Kidney (tissue), 22 donors: Measurements from ENCODE around the gene PSG1. TPM values are rescaled to one million over a fixed set of nuclear protein-coding genes. Genes with fewer than 3 reads are reported as not detected.
"Not testable (repeated sequence)": the region's sequence is repeated elsewhere in the genome, so short reads cannot be mapped to it uniquely, and the experiment has no call there.

Source experiments
- DNase-seq, 5 donors: peaks; one replicate each; pipeline ENCODE4 v3.0.0-alpha.2; 2013 to 2020
- FAIRE-seq: peaks from 2 replicates; lab custom pipeline; 2012; peaks lifted over from hg19 to GRCh38; lab: Jason Lieb, UNC
- H3K27ac ChIP-seq, 2 donors: one replicate each; pipeline ENCODE4 v1.7.0; 2013; ENCODE audit warnings: low read depth in 2 of 2, low read length in 2 of 2, inconsistent platforms in 1 of 2
- H3K27me3 ChIP-seq: one replicate; pipeline ENCODE4 v1.7.1; 2013; ENCODE audit warnings: low read length, inconsistent platforms; ENCODE audit not compliant: control insufficient read depth, insufficient read depth
- H3K36me3 ChIP-seq, 3 donors: one replicate each; pipeline versions ENCODE4 v1.7.0 to v1.7.1; 2013; ENCODE audit warnings: low read length in 3 of 3, control low read depth in 1 of 3, inconsistent platforms in 1 of 3; ENCODE audit not compliant: insufficient read depth in 3 of 3, control insufficient read depth in 2 of 3
- H3K4me1 ChIP-seq, 3 donors: one replicate each; pipeline versions ENCODE4 v1.7.0 to v1.7.1; 2013; ENCODE audit warnings: low read length in 3 of 3, inconsistent platforms in 1 of 3, low read depth in 1 of 3; ENCODE audit not compliant: control insufficient read depth in 2 of 3, insufficient read depth in 2 of 3
- H3K4me3 ChIP-seq, 3 donors: one replicate each; pipeline versions ENCODE4 v1.7.0 to v1.8.1; 2013; ENCODE audit warnings: low read length in 3 of 3, control low read depth in 1 of 3, inconsistent platforms in 1 of 3
- H3K9ac ChIP-seq, 3 donors: one replicate each; pipeline versions ENCODE4 v1.7.0 to v1.7.1; 2013; ENCODE audit warnings: low read length in 3 of 3, control low read depth in 1 of 3, inconsistent platforms in 1 of 3
- H3K9me3 ChIP-seq, 3 donors: one replicate each; pipeline versions ENCODE4 v1.7.0 to v1.7.1; 2013; ENCODE audit warnings: low read length in 3 of 3, control low read depth in 1 of 3, inconsistent platforms in 1 of 3; ENCODE audit not compliant: control insufficient read depth in 2 of 3, insufficient read depth in 1 of 3
- CTCF ChIP-seq: IDR thresholded peaks from 3 replicates; pipeline ENCODE4 v1.5.1; 2012; ENCODE audit warnings: mild to moderate bottlenecking, moderate library complexity, borderline replicate concordance; ENCODE audit not compliant: insufficient read depth; ENCODE audit errors: extremely low read depth
- intact Hi-C: fragments of 100-400 bp; cut with DNase I; formaldehyde crosslinking; loops from one replicate; pipeline ENCODE4 v1.11.1; 2022
- long read RNA-seq, 10 donors: library from polyadenylated mRNA in 1 of 10; unstranded in 1 of 10; transcript quantifications; one replicate each; pipeline ENCODE4 v2.0.0 and lab custom pipeline, GENCODE V29; 2021 to 2026
- polyA plus RNA-seq: library from polyadenylated mRNA; stranded (reverse); fragments of 350-450 nt; fragmentation: Illumina TruSeq; extraction: RNeasy Lipid Tissue Mini Kit (QIAGEN cat#74804); gene quantifications from one replicate; pipeline ENCODE4 v1.2.3, GENCODE V29; 2014; ENCODE audit warnings: low read depth, low replicate concordance; ENCODE audit not compliant: insufficient read depth
- total RNA-seq: library from RNA; stranded (reverse); fragmentation: NEBNext Ultra II Directional; extraction: Animal tissue kit (Norgen Biotek cat#: 25700); gene quantifications from one replicate; pipeline ENCODE4 v1.2.1, GENCODE V29; 2021
- donor health status: control.
- donor health status: control.
- donor health status: control.
- donor health status: control.
- donor health status: control.
- donor health status: DM: yes; HTN: yes; CAD: no.
- donor health status: Normal renal cell carcinoma (clear cell type).

The PSG1 gene
- total RNA-seq (not detected), polyA plus RNA-seq (not detected)
- long read RNA-seq, donor 1, result 0 reads
- long read RNA-seq, donor 2, result 0 reads
- long read RNA-seq, donor 3, result 0 reads
- long read RNA-seq, donor 4, result 0 reads
- long read RNA-seq, donor 5, result 0 reads
- long read RNA-seq, donor 6, result 0 reads
- long read RNA-seq, donor 7, result 0 reads
- long read RNA-seq, donor 8, result 0 reads
- long read RNA-seq, donor 9, result 0 reads
- long read RNA-seq, donor 10, partial matches to known transcripts, result 0 of 5 reads
- long read RNA-seq, donor 10, other reads (novel, unspliced or antisense), result 0 of 5 reads

GRCh38 chr19:42879613-42880012 is at the start of gene PSG1:
PSG1 (minus strand) TSS chr19:42879713; CDS start chr19:42879581, 132 bp downstream.
- Histone ChIP-seq H3K9me3 (no peaks in the 10 kb centered on the region), H3K27ac (no peak within 1 kb of the TSS), H3K4me1 (no peaks in the 10 kb centered on the region), H3K4me3 (no peak within 1 kb of the TSS), H3K27me3 (no peaks in the 10 kb centered on the region), H3K9ac (no peak within 1 kb of the TSS), H3K36me3 (no peaks in the 10 kb centered on the region)
- FAIRE-seq, result no peak
- TF ChIP-seq CTCF, result no peak
- DNase-seq, result no peak
- intact Hi-C loops, result no loop called here

- intact Hi-C loops, result no loop called here
- no peaks in the 10 kb centered on the region for H3K9me3 ChIP-seq
- no peak overlapping the region for H3K9ac ChIP-seq
- no peak for FAIRE-seq
- DNase-seq, result no peak
- H3K27me3 ChIP-seq, result no peaks in the 10 kb centered on the region
- no peak overlapping the region for H3K27ac ChIP-seq
- no peak overlapping the region for H3K4me3 ChIP-seq
- no peaks in the 10 kb centered on the region for H3K4me1 ChIP-seq
- no peaks in the 10 kb centered on the region for H3K36me3 ChIP-seq
- TF ChIP-seq CTCF, result no peak
Observed at GRCh38 chr19:42928896-42929295, 49.4 kb upstream of the PSG1 start.

GRCh38 chr19:42926781-42927180 is 47.3 kb upstream of the PSG1 start:
- Histone ChIP-seq H3K36me3 (no peaks in the 10 kb centered on the region), H3K4me3 (no peak overlapping the region), H3K27ac (no peak overlapping the region), H3K4me1 (no peaks in the 10 kb centered on the region), H3K9ac (no peak overlapping the region), H3K9me3 (no peaks in the 10 kb centered on the region), H3K27me3 (no peaks in the 10 kb centered on the region)
- intact Hi-C loops, result no loop called here
- no peak for FAIRE-seq
- DNase-seq, result no peak
- no peak for TF ChIP-seq CTCF

- intact Hi-C loops, H3K36me3 ChIP-seq, FAIRE-seq, H3K27me3 ChIP-seq, H3K9me3 ChIP-seq, H3K4me1 ChIP-seq, H3K4me3 ChIP-seq, H3K27ac ChIP-seq, H3K9ac ChIP-seq: not testable (repeated sequence)
- DNase-seq, result peak in 1 of 5 donors; percentile 7
Observed at GRCh38 chr19:42923106-42923505, 43.6 kb upstream of the PSG1 start.

- H3K9ac ChIP-seq, FAIRE-seq: not testable (repeated sequence)
Observed at GRCh38 chr19:42920971-42921370, 41.5 kb upstream of the PSG1 start.

More at GRCh38 chr19:42920971-42921370, 41.5 kb upstream of the PSG1 start:
- H3K4me3 ChIP-seq, H3K36me3 ChIP-seq, DNase-seq, intact Hi-C loops, H3K4me1 ChIP-seq, H3K27me3 ChIP-seq, H3K27ac ChIP-seq, H3K9me3 ChIP-seq: not testable (repeated sequence)
